A673 (cell line): ENCODE data around the gene RBM20. TPM values are rescaled to one million over a fixed set of nuclear protein-coding genes. Genes with fewer than 3 reads are reported as not detected.

Experiments
- BruUV-seq: library from RNA; stranded (reverse); fragments of 400-500 nt; replicated peaks from 2 replicates; lab custom pipeline; 2021; lab: Mats Ljungman, UMichigan
- CTCF ChIA-PET: fragments of 300-600 bp; sonication (Branson Sonifier 250); formaldehyde crosslinking; loops from one replicate; lab custom pipeline; 2022; ENCODE audit warnings: antibody characterized with exemption; lab: Charles Lee
- POLR2A ChIA-PET: fragments of 300-600 bp; sonication (Branson Sonifier 250); formaldehyde crosslinking; loops from one replicate; lab custom pipeline; 2022; ENCODE audit warnings: antibody characterized with exemption; ENCODE audit not compliant: low non-redundant PET; lab: Charles Lee
- DNase-seq: peaks from one replicate; pipeline ENCODE4 v3.0.0-alpha.2; 2015; ENCODE audit warnings: low spot score
- H3K27ac ChIP-seq: fragments of 200-600 bp; sonication (generic); 2 replicates; pipeline ENCODE4 v1.5.1; 2016; ENCODE audit warnings: mixed run types, low read depth, mild to moderate bottlenecking, mixed read lengths, antibody characterized with exemption, low read length; ENCODE audit not compliant: poor library complexity, severe bottlenecking
- H3K27me3 ChIP-seq: fragments of 200-600 bp; sonication (generic); replicated peaks from 2 replicates; pipeline ENCODE4 v1.6.1; 2017; ENCODE audit warnings: mixed run types, low read depth, mild to moderate bottlenecking, mixed read lengths, antibody characterized with exemption, low read length; ENCODE audit not compliant: insufficient read depth, poor library complexity
- H3K36me3 ChIP-seq: fragments of 200-600 bp; sonication (generic); 2 replicates; pipeline ENCODE4 v1.6.1; 2016; ENCODE audit warnings: mixed run types, mild to moderate bottlenecking, mixed read lengths, antibody characterized with exemption, low read length; ENCODE audit not compliant: insufficient read depth, poor library complexity, severe bottlenecking
- H3K4me1 ChIP-seq: fragments of 200-600 bp; sonication (generic); 2 replicates; pipeline ENCODE4 v1.6.1; 2017; ENCODE audit warnings: mixed run types, mild to moderate bottlenecking, mixed read lengths, antibody characterized with exemption, low read length; ENCODE audit not compliant: insufficient read depth, poor library complexity, severe bottlenecking
- H3K4me3 ChIP-seq: fragments of 200-600 bp; sonication (generic); 2 replicates; pipeline ENCODE4 v1.5.1; 2016; ENCODE audit warnings: low read depth, mixed run types, mild to moderate bottlenecking, mixed read lengths, low read length; ENCODE audit not compliant: poor library complexity, severe bottlenecking
- H3K9me3 ChIP-seq: fragments of 200-600 bp; sonication (generic); 2 replicates; pipeline ENCODE4 v1.6.1; 2016; ENCODE audit warnings: mixed run types, low read depth, mild to moderate bottlenecking, mixed read lengths, antibody characterized with exemption, low read length; ENCODE audit not compliant: poor library complexity, severe bottlenecking
- EZH2 ChIP-seq: fragments of 200-600 bp; sonication (generic); IDR thresholded peaks from 2 replicates; pipeline ENCODE4 v1.6.1; 2017; ENCODE audit warnings: borderline replicate concordance, low read depth, mild to moderate bottlenecking, mixed read lengths, antibody characterized with exemption, low read length; ENCODE audit not compliant: poor library complexity, severe bottlenecking
- intact Hi-C: fragments of 100-400 bp; cut with micrococcal nuclease; formaldehyde crosslinking; loops from one replicate; pipeline ENCODE4 v1.10.0; 2022; ENCODE audit not compliant: unreplicated experiment
- total RNA-seq: library from RNA; stranded (reverse); gene quantifications from 2 replicates; pipeline ENCODE4 v1.2.3, GENCODE V29; 2021
- TF ChIP-seq, protein P1 (sequence below): fragments of 300-800, 200-600 bp; sonication (generic); conservative IDR thresholded peaks from 2 replicates; pipeline ENCODE4 v1.5.1; 2017; ENCODE audit warnings: low read depth, mild to moderate bottlenecking, antibody characterized with exemption, low read length, moderate library complexity, mixed read lengths

Gene RBM20
- total RNA-seq, 1 experiment from 2014 or later, result 1.3 TPM

DNA sequence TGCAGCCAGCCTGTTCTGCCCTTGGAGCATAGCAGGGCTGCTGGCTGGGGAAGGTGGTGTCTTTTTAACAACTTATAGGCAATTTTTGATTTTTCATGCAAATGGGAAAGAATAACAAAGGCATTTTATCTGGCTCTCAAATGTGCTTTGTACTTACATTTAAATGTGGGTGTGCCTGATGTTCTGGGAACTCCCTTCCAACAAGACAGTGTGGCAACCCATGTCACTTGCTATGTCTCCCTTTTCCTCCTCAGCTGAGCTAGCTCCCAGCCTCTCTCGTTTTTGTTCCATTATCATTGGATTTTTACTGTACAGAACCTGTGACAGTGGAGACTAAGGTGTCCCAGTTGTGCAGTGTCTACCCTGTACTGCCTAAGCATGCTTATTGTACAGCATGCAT is 134.1 kb downstream of the RBM20 start:
- intact Hi-C loops, result no loop called here
- Histone ChIP-seq H3K27me3 (peaks cover 4% of the 10 kb centered on the region), H3K4me3 (no peak overlapping the region), H3K9me3 (no peaks in the 10 kb centered on the region), H3K36me3 (no peaks in the 10 kb centered on the region), H3K27ac (no peak overlapping the region), H3K4me1 (no peaks in the 10 kb centered on the region)
- no peak for DNase-seq
- TF ChIP-seq EZH2, result no peak
- TF ChIP-seq, protein P1, sequence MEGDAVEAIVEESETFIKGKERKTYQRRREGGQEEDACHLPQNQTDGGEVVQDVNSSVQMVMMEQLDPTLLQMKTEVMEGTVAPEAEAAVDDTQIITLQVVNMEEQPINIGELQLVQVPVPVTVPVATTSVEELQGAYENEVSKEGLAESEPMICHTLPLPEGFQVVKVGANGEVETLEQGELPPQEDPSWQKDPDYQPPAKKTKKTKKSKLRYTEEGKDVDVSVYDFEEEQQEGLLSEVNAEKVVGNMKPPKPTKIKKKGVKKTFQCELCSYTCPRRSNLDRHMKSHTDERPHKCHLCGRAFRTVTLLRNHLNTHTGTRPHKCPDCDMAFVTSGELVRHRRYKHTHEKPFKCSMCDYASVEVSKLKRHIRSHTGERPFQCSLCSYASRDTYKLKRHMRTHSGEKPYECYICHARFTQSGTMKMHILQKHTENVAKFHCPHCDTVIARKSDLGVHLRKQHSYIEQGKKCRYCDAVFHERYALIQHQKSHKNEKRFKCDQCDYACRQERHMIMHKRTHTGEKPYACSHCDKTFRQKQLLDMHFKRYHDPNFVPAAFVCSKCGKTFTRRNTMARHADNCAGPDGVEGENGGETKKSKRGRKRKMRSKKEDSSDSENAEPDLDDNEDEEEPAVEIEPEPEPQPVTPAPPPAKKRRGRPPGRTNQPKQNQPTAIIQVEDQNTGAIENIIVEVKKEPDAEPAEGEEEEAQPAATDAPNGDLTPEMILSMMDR, result no peak
- ChIA-PET POLR2A (no interaction called here), CTCF (no interaction called here)
- no TSS peak for BruUV-seq

DNA sequence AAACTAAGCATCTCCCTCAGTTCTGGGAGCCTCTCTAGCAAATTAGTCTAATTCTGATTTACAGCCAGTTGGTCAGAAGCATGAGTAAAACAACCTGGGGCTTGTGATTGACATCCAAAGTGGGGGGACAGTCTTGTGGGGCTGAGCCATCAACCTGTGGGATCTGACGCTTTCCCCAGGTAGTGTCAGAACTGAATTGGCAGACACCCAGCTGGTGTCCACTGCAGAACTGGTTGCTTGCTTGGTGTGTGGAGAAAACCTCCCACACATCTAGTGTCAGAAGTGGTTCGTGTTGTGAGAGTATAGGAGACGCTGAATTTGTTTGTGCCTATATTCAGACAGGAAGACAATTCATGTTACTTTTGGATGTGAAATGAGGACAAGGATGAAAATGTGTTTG is 135.4 kb downstream of the RBM20 start:
- TF ChIP-seq EZH2, result no peak
- TF ChIP-seq, protein P1, result no peak
- Histone ChIP-seq H3K27me3 (peaks cover 4% of the 10 kb centered on the region), H3K36me3 (no peaks in the 10 kb centered on the region), H3K4me3 (no peak overlapping the region), H3K27ac (no peak overlapping the region), H3K4me1 (no peaks in the 10 kb centered on the region), H3K9me3 (no peaks in the 10 kb centered on the region)
- ChIA-PET CTCF (no interaction called here), POLR2A (no interaction called here)
- BruUV-seq, result no TSS peak
- no peak for DNase-seq
- intact Hi-C loops, result no loop called here

DNA sequence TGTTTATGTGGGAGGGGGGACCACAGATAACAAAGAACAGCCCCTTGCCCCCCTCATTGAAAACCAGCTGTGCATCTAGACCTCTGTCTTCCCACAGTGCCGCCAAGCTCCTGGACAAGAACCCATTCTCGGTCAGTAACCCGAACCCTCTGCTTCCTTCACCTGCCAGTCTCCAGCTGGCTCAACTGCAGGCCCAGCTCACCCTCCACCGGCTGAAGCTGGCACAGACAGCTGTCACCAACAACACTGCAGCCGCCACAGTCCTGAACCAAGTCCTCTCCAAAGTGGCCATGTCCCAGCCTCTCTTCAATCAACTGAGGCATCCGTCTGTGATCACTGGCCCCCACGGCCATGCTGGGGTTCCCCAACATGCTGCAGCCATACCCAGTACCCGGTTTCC is 136.6 kb downstream of the RBM20 start:
- ChIA-PET CTCF (no interaction called here), POLR2A (no interaction called here)
- TF ChIP-seq, protein P1, result no peak
- no peak for TF ChIP-seq EZH2
- no peak overlapping the region for H3K27ac ChIP-seq
- H3K4me1 ChIP-seq, result no peaks in the 10 kb centered on the region
- H3K36me3 ChIP-seq, result no peaks in the 10 kb centered on the region
- H3K9me3 ChIP-seq, result no peaks in the 10 kb centered on the region
- DNase-seq, result no peak
- peaks cover 4% of the 10 kb centered on the region for H3K27me3 ChIP-seq
- intact Hi-C loops, result no loop called here
- no TSS peak for BruUV-seq
- no peak overlapping the region for H3K4me3 ChIP-seq
